Type B pancreatic cell (in vitro differentiated cells): ENCODE data around the gene VAV1. TPM values are rescaled to one million over a fixed set of nuclear protein-coding genes. Genes with fewer than 3 reads are reported as not detected.

Experiments used
- DNase-seq: peaks from one replicate; pipeline ENCODE4 v3.0.0; 2021; ENCODE audit warnings: mixed read lengths; ENCODE audit not compliant: unreplicated experiment; ENCODE audit errors: extremely low spot score
- H3K27ac Mint-ChIP-seq: 2 replicates; pipeline ENCODE4 v1.8.0; 2021; ENCODE audit warnings: mild to moderate bottlenecking, mixed read lengths
- H3K27me3 Mint-ChIP-seq: 2 replicates; pipeline ENCODE4 v1.8.0; 2021; ENCODE audit warnings: mixed read lengths
- H3K36me3 Mint-ChIP-seq: 2 replicates; pipeline ENCODE4 v1.8.0; 2021; ENCODE audit warnings: mixed read lengths
- H3K4me1 Mint-ChIP-seq: one replicate; pipeline ENCODE4 v1.8.0; 2021; ENCODE audit warnings: mixed read lengths; ENCODE audit not compliant: unreplicated experiment
- H3K4me3 Mint-ChIP-seq: 2 replicates; pipeline ENCODE4 v1.8.0; 2021; ENCODE audit warnings: mild to moderate bottlenecking, mixed read lengths
- H3K9me3 Mint-ChIP-seq: 2 replicates; pipeline ENCODE4 v1.8.0; 2021; ENCODE audit warnings: mixed read lengths
- CTCF ChIP-seq: fragments of 200-600 bp; sonication (generic); conservative IDR thresholded peaks from 2 replicates; pipeline ENCODE4 v1.5.0; 2021; ENCODE audit warnings: antibody characterized with exemption, mild to moderate bottlenecking
- total RNA-seq: library from RNA; stranded (reverse); gene quantifications from 2 replicates; pipeline ENCODE4 v1.2.1, GENCODE V29; 2021; ENCODE audit warnings: low replicate concordance

The VAV1 gene
- total RNA-seq, 1 donor from 2014 or later, result not detected

GRCh38 chr19:6787393-6787792, 14.9 kb downstream of the VAV1 start:
- H3K9me3 Mint-ChIP-seq, result peaks cover 7% of the 10 kb centered on the region
- no peaks in the 10 kb centered on the region for H3K27me3 Mint-ChIP-seq
- no peaks in the 10 kb centered on the region for H3K4me1 Mint-ChIP-seq
- no peak for DNase-seq
- no peaks in the 10 kb centered on the region for H3K36me3 Mint-ChIP-seq
- no peak for TF ChIP-seq CTCF
- no peak overlapping the region for H3K4me3 Mint-ChIP-seq
- H3K27ac Mint-ChIP-seq, result no peak overlapping the region

- no peak for TF ChIP-seq CTCF
- no peaks in the 10 kb centered on the region for H3K27me3 Mint-ChIP-seq
- H3K36me3 Mint-ChIP-seq, result no peaks in the 10 kb centered on the region
- DNase-seq, result no peak
- H3K9me3 Mint-ChIP-seq, result peaks cover 8% of the 10 kb centered on the region
- H3K27ac Mint-ChIP-seq, result no peak overlapping the region
- no peak overlapping the region for H3K4me3 Mint-ChIP-seq
- no peaks in the 10 kb centered on the region for H3K4me1 Mint-ChIP-seq
Measured at GRCh38 chr19:6788896-6789295, 16.4 kb downstream of the VAV1 start.

- H3K4me1 Mint-ChIP-seq, result no peaks in the 10 kb centered on the region
- no peaks in the 10 kb centered on the region for H3K36me3 Mint-ChIP-seq
- H3K27ac Mint-ChIP-seq, result no peak overlapping the region
- no peaks in the 10 kb centered on the region for H3K27me3 Mint-ChIP-seq
- no peak overlapping the region for H3K4me3 Mint-ChIP-seq
- no peak for DNase-seq
- no peak for TF ChIP-seq CTCF
- peaks cover 8% of the 10 kb centered on the region for H3K9me3 Mint-ChIP-seq
Measured at GRCh38 chr19:6790194-6791128, 18.0 kb downstream of the VAV1 start.

GRCh38 chr19:6791237-6791636, 18.7 kb downstream of the VAV1 start:
- H3K4me3 Mint-ChIP-seq, result no peak overlapping the region
- no peak for DNase-seq
- no peak overlapping the region for H3K27ac Mint-ChIP-seq

GRCh38 chr19:6793411-6793810, 20.9 kb downstream of the VAV1 start:
- DNase-seq, result no peak
- H3K4me1 Mint-ChIP-seq, result no peaks in the 10 kb centered on the region
- H3K27ac Mint-ChIP-seq, result no peak overlapping the region
- H3K27me3 Mint-ChIP-seq, result peaks cover 4% of the 10 kb centered on the region
- H3K4me3 Mint-ChIP-seq, result no peak overlapping the region
- peaks cover 8% of the 10 kb centered on the region for H3K9me3 Mint-ChIP-seq
- no peak for TF ChIP-seq CTCF
- H3K36me3 Mint-ChIP-seq, result no peaks in the 10 kb centered on the region

More at GRCh38 chr19:6791237-6791636, 18.7 kb downstream of the VAV1 start:
- H3K4me1 Mint-ChIP-seq, result no peaks in the 10 kb centered on the region
- peaks cover 8% of the 10 kb centered on the region for H3K9me3 Mint-ChIP-seq
- no peak for TF ChIP-seq CTCF
- H3K36me3 Mint-ChIP-seq, result no peaks in the 10 kb centered on the region
- H3K27me3 Mint-ChIP-seq, result no peaks in the 10 kb centered on the region
